ENCODE results near the gene NAPG.
"Not testable (repeated sequence)": the region's sequence is repeated elsewhere in the genome, so short reads cannot be mapped to it uniquely, and the experiment has no call there.

NAPG gene

GRCh38 chr18:10514082-10514481, 11.7 kb upstream of the NAPG start:
- no peak for DNase-seq (ENCODE audit: low spot score)

GRCh38 chr18:10514601-10515000, 11.2 kb upstream of the NAPG start:
- no peak for DNase-seq (ENCODE audit: low spot score)

GRCh38 chr18:10515456-10515855, 10.4 kb upstream of the NAPG start:
- DNase-seq (ENCODE audit: low spot score): no peak

GRCh38 chr18:10516078-10516477, 9.7 kb upstream of the NAPG start:
- DNase-seq (ENCODE audit: low spot score): no peak

- DNase-seq (ENCODE audit: low spot score): peak; percentile 89
Measured at GRCh38 chr18:10518595-10519255, 7.1 kb upstream of the NAPG start.

- no peak for DNase-seq (ENCODE audit: low spot score)
Measured at GRCh38 chr18:10519366-10519765, 6.5 kb upstream of the NAPG start.

- peak; percentile 76 for DNase-seq (ENCODE audit: low spot score)
Measured at GRCh38 chr18:10519999-10520935, 5.6 kb upstream of the NAPG start.

- DNase-seq (ENCODE audit: low spot score): no peak
Measured at GRCh38 chr18:10521566-10521965, 4.3 kb upstream of the NAPG start.

- DNase-seq (ENCODE audit: low spot score): no peak
Measured at GRCh38 chr18:10522574-10522973, 3.3 kb upstream of the NAPG start.

- no peak for DNase-seq (ENCODE audit: low spot score)
Measured at GRCh38 chr18:10523544-10523943, 2.3 kb upstream of the NAPG start.

GRCh38 chr18:10524507-10525370, 1.1 kb upstream of the NAPG start:
- DNase-seq (ENCODE audit: low spot score): no peak

- no peak for DNase-seq (ENCODE audit: low spot score)
Measured at GRCh38 chr18:10525371-10525691, 496 bp upstream of the NAPG start.

- no peak for DNase-seq (ENCODE audit: low spot score)
Measured at GRCh38 chr18:10526561-10526949, 728 bp downstream of the NAPG start.

GRCh38 chr18:10528439-10528838, 2.6 kb downstream of the NAPG start:
- no peak for DNase-seq (ENCODE audit: low spot score)

GRCh38 chr18:10530002-10530401, 4.2 kb downstream of the NAPG start:
- no peak for DNase-seq (ENCODE audit: low spot score)

GRCh38 chr18:10530852-10531251, 5.0 kb downstream of the NAPG start:
- no peak for DNase-seq (ENCODE audit: low spot score)

GRCh38 chr18:10533111-10533510, 7.3 kb downstream of the NAPG start:
- no peak for DNase-seq (ENCODE audit: low spot score)

GRCh38 chr18:10536280-10536679, 10.5 kb downstream of the NAPG start:
- DNase-seq (ENCODE audit: low spot score): no peak

- DNase-seq (ENCODE audit: low spot score): no peak
Measured at GRCh38 chr18:10537765-10538164, 11.9 kb downstream of the NAPG start.

GRCh38 chr18:10539124-10539523, 13.3 kb downstream of the NAPG start:
- DNase-seq (ENCODE audit: low spot score): not testable (repeated sequence)

GRCh38 chr18:10543277-10543676, 17.4 kb downstream of the NAPG start:
- no peak for DNase-seq (ENCODE audit: low spot score)

GRCh38 chr18:10544093-10544748, 18.4 kb downstream of the NAPG start:
- DNase-seq (ENCODE audit: low spot score): no peak

Measured in putamen (tissue), 1 donor.